RWPE1 (cell line): ENCODE data around the gene PAEP.

Experiments used
- CTCF ChIA-PET: fragments of 350-600 bp; sonication (Branson Sonifier 250); formaldehyde crosslinking; extraction: SDS; loops from one replicate; lab custom pipeline; 2021; lab: Yijun Ruan, JAX
- POLR2A ChIA-PET: fragments of 400-600 bp; formaldehyde crosslinking; extraction: SDS; loops from one replicate; lab custom pipeline; 2020; ENCODE audit warnings: antibody characterized with exemption; ENCODE audit not compliant: low non-redundant PET; lab: Yijun Ruan, JAX
- DNase-seq: peaks from one replicate; pipeline ENCODE4 v3.0.0; 2012; ENCODE audit warnings: low spot score
- H3K27ac ChIP-seq: fragments of 450-650 bp; 2 replicates; pipeline ENCODE4 v1.5.1; 2017
- TF ChIP-seq, protein P1 (sequence below): fragments of 450-650 bp; conservative IDR thresholded peaks from 2 replicates; pipeline ENCODE4 v1.5.1; 2017; ENCODE audit warnings: low read depth, mild to moderate bottlenecking

PAEP gene

DNA sequence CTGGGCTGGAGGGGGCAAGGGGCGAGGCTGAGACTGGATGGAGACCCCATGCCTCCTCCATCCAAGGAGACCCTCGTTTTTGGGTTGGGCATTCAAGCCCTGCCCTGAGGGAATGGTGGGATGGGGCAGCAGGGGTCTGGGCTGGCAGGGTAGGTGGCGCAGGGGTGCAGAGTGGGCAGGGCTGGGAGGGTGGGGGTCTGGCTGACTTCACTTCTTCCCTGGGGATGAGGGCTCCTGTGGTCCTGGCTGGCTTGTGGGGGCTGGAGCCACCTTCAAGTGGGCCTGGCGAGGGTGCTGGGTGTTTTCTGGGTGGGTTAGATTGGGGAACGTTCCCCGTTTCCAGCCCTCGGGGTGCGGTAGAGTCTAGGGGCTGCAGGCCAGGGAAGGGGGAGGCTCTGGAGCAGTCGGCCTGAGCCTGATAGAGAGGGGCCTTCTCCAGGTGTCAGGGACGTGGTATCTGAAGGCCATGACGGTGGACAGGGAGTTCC lies 39.9 kb upstream of the PAEP start:
- ChIA-PET CTCF (no interaction called here), POLR2A (no interaction called here)
- no peak overlapping the region for H3K27ac ChIP-seq
- TF ChIP-seq, protein P1, sequence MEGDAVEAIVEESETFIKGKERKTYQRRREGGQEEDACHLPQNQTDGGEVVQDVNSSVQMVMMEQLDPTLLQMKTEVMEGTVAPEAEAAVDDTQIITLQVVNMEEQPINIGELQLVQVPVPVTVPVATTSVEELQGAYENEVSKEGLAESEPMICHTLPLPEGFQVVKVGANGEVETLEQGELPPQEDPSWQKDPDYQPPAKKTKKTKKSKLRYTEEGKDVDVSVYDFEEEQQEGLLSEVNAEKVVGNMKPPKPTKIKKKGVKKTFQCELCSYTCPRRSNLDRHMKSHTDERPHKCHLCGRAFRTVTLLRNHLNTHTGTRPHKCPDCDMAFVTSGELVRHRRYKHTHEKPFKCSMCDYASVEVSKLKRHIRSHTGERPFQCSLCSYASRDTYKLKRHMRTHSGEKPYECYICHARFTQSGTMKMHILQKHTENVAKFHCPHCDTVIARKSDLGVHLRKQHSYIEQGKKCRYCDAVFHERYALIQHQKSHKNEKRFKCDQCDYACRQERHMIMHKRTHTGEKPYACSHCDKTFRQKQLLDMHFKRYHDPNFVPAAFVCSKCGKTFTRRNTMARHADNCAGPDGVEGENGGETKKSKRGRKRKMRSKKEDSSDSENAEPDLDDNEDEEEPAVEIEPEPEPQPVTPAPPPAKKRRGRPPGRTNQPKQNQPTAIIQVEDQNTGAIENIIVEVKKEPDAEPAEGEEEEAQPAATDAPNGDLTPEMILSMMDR: no peak
- no peak for DNase-seq

DNA sequence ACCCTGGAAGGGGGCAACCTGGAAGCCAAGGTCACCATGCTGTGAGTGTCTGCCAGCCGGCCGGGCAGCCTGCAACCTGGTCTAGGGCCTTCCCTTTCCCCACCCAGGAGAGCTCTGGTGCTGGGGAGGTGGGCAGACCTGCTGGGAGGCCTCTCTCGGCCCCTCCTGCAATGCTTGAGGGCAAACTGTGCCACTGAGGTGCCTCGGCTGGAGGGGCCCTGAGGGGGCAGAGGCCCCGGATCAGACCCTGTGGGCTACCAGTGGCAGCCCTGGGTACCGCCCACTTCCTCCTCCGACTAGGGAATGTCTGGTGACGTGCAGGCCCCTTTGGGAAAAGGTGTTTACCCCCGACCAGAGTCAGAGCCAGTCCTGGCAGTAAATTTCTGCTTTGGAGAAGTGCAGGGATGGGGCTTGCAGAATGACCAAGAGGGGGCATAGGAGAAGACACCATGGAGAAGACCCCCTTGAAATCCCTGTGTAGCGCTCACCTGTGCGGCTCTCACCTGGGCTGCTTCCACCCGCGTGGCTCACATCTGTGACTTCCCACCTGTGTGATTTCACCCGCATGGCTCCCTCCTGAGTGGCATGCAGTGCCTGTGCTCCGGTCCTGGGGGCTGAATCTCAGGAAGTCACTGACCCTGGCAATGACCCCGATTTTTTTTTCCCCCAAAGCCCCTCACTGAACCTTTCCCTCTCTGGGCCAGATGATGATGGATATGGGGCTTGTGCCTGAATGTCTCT lies 39.2 kb upstream of the PAEP start:
- TF ChIP-seq, protein P1: no peak
- ChIA-PET POLR2A (no interaction called here), CTCF (no interaction called here)
- DNase-seq: no peak
- H3K27ac ChIP-seq: no peak overlapping the region

DNA sequence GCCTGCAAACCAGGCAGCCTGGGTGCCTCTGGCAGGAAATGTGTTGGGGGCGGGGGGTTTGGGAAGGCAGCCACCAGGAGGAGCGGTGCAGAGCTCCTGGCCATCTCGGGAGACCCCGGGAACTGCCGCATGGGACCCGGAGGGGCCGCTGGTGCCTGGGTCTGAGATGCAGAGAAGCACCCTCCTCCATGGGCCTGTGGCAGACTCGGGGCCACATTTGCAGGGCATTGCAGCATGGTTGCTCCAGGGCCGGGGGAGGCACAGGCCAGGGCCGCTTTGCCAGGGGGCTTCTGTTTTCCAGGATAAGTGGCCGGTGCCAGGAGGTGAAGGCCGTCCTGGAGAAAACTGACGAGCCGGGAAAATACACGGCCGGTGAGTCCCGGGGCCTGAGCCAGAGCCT lies 38.6 kb upstream of the PAEP start:
- TF ChIP-seq, protein P1: no peak
- POLR2A ChIA-PET: no interaction called here
- no peak overlapping the region for H3K27ac ChIP-seq
- no peak for DNase-seq
- CTCF ChIA-PET: interaction anchor here (0.6 kb wide), 1 partner anchor 147 kb away, joined by 4 read pairs; no protein-coding TSS in a partner anchor

DNA sequence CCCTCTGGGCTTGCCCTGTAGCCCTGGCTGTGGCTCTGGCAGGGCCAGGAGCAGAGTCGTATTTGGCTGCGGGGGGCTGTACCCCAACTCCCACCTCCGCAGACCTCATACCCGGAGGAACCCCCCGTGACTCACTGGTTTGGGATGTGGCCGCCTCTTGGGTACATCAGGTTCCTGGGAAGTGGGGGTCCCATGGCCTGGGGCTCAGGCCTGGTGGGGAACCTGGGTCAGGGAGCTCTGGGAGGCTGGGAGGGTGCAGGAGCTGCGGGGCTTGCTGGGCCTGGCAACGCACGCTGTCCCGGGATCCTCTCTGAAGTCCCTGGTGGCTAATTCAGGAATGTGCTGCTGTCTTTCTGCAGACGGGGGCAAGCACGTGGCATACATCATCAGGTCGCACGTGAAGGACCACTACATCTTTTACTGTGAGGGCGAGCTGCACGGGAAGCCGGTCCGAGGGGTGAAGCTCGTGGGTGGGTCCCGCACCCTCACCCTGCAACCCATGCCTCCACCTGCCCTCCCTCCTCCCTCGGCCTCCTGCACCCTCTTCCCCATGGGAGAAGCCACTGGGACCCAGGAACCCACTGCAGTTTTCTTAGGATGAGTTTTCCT lies 37.9 kb upstream of the PAEP start:
- CTCF ChIA-PET: interaction anchor here (0.6 kb wide), 1 partner anchor 147 kb away, joined by 4 read pairs; no protein-coding TSS in a partner anchor
- H3K27ac ChIP-seq: no peak overlapping the region
- no peak for DNase-seq
- TF ChIP-seq, protein P1: no peak
- POLR2A ChIA-PET: no interaction called here

DNA sequence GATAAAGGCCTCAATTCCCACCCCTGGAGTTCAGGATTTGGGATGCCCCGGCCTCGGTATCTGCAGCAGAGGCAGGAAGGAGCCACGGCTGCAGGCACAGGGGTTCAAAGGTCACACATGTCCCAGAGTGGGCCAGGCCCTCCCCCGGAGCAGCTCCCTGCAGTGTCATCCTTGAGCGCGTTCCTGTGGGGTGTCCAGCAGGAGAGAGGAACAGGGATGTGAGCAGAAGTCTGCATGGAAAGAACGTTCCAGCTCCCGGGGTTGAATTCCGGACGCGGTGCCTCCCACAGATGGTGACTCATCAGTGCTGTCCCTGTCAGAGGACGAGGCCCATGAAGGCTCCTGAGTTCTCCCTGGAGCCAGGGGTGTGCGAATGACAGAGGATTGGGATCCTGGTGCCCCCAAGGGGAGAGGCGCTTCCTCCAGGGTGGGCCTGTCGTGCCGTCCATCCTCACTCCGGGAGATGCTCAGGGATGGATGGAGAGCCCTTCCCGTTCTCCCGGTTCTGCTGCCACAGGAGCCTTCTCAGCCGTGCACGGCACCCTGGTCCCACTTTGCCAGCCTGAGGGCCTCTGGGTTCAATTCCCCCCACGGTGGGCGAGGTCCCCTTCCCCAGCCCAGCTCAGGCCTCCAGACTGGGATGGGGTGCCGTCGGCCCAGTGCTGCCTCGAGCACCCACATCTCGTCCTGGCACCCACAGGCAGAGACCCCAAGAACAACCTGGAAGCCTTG lies 37.3 kb upstream of the PAEP start:
- CTCF ChIA-PET: interaction anchor here (1.1 kb wide), 1 partner anchor 19 kb away, joined by 5 read pairs; no protein-coding TSS in a partner anchor
- H3K27ac ChIP-seq: no peak overlapping the region
- DNase-seq: no peak
- POLR2A ChIA-PET: interaction anchor here (0.5 kb wide), 1 partner anchor 25 kb away, joined by 4 read pairs; no protein-coding TSS in a partner anchor
- TF ChIP-seq, protein P1: no peak
